Measurements from ENCODE around the gene MX1.

The MX1 gene

GRCh38 chr21:41396558-41397075, 29.4 kb upstream of the MX1 start:
- Histone ChIP-seq H3K27me3 (ENCODE audit: control insufficient read depth, insufficient read depth, low read length) (no peaks in the 10 kb centered on the region), H3K9me3 (ENCODE audit: control insufficient read depth, insufficient read depth, low read depth, low read length) (0 out of 2 replicates have a peak, but pooled peaks cover 4% of the 10 kb centered on the region), H3K4me3 (ENCODE audit: low read depth, low read length) (no peak overlapping the region), H3K36me3 (ENCODE audit: control insufficient read depth, insufficient read depth, low read length) (no peaks in the 10 kb centered on the region), H3K4me1 (ENCODE audit: control insufficient read depth, insufficient read depth, low read length) (peaks cover 10% of the 10 kb centered on the region), H3K9ac (ENCODE audit: low read length) (no peak overlapping the region), H3K27ac (ENCODE audit: low read depth, low read length) (no peak overlapping the region)

GRCh38 chr21:41397471-41397891, 28.6 kb upstream of the MX1 start:
- Histone ChIP-seq H3K9ac (ENCODE audit: low read length) (no peak overlapping the region), H3K36me3 (ENCODE audit: control insufficient read depth, insufficient read depth, low read length) (no peaks in the 10 kb centered on the region), H3K27ac (ENCODE audit: low read depth, low read length) (no peak overlapping the region), H3K4me3 (ENCODE audit: low read depth, low read length) (no peak overlapping the region), H3K27me3 (ENCODE audit: control insufficient read depth, insufficient read depth, low read length) (no peaks in the 10 kb centered on the region), H3K4me1 (ENCODE audit: control insufficient read depth, insufficient read depth, low read length) (peaks cover 10% of the 10 kb centered on the region), H3K9me3 (ENCODE audit: control insufficient read depth, insufficient read depth, low read depth, low read length) (0 out of 2 replicates have a peak, but pooled peaks cover 4% of the 10 kb centered on the region)

GRCh38 chr21:41398251-41398650, 27.8 kb upstream of the MX1 start:
- H3K36me3 ChIP-seq (ENCODE audit: control insufficient read depth, insufficient read depth, low read length) = no peaks in the 10 kb centered on the region
- 0 out of 2 replicates have a peak, but pooled peaks cover 4% of the 10 kb centered on the region for H3K9me3 ChIP-seq (ENCODE audit: control insufficient read depth, insufficient read depth, low read depth, low read length)
- no peak overlapping the region for H3K9ac ChIP-seq (ENCODE audit: low read length)
- H3K27ac ChIP-seq (ENCODE audit: low read depth, low read length) = no peak overlapping the region
- no peaks in the 10 kb centered on the region for H3K27me3 ChIP-seq (ENCODE audit: control insufficient read depth, insufficient read depth, low read length)
- no peak overlapping the region for H3K4me3 ChIP-seq (ENCODE audit: low read depth, low read length)
- H3K4me1 ChIP-seq (ENCODE audit: control insufficient read depth, insufficient read depth, low read length) = peaks cover 10% of the 10 kb centered on the region

DNA sequence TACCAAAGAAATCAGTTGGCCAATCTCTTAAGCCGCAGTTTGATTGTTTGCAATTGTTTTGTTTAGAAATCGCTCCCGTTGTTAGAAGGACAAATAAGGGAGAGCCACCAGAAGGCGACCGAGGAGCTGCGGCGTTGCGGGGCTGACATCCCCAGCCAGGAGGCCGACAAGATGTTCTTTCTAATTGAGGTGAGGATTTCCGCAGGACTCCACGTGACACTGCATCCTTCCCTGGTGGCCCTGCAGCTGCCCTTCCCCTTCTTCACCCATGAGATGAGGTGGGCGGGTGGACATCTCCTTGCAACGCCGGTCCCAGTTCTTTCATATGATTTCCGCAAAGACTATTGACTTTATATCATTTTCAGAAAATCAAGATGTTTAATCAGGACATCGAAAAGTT, 27.2 kb upstream of the MX1 start:
- H3K4me3 ChIP-seq (ENCODE audit: low read depth, low read length) = no peak overlapping the region
- H3K36me3 ChIP-seq (ENCODE audit: control insufficient read depth, insufficient read depth, low read length) = no peaks in the 10 kb centered on the region

GRCh38 chr21:41399246-41399800, 26.7 kb upstream of the MX1 start:
- Histone ChIP-seq H3K36me3 (ENCODE audit: control insufficient read depth, insufficient read depth, low read length) (no peaks in the 10 kb centered on the region), H3K27ac (ENCODE audit: low read depth, low read length) (no peak overlapping the region), H3K4me3 (ENCODE audit: low read depth, low read length) (no peak overlapping the region), H3K4me1 (ENCODE audit: control insufficient read depth, insufficient read depth, low read length) (peaks cover 10% of the 10 kb centered on the region), H3K27me3 (ENCODE audit: control insufficient read depth, insufficient read depth, low read length) (no peaks in the 10 kb centered on the region), H3K9ac (ENCODE audit: low read length) (no peak overlapping the region), H3K9me3 (ENCODE audit: control insufficient read depth, insufficient read depth, low read depth, low read length) (0 out of 2 replicates have a peak, but pooled peaks cover 4% of the 10 kb centered on the region)

More for the DNA sequence above, 27.2 kb upstream of the MX1 start:
- H3K27ac ChIP-seq (ENCODE audit: low read depth, low read length) = no peak overlapping the region
- no peaks in the 10 kb centered on the region for H3K27me3 ChIP-seq (ENCODE audit: control insufficient read depth, insufficient read depth, low read length)
- no peak overlapping the region for H3K9ac ChIP-seq (ENCODE audit: low read length)
- H3K9me3 ChIP-seq (ENCODE audit: control insufficient read depth, insufficient read depth, low read depth, low read length) = 0 out of 2 replicates have a peak, but pooled peaks cover 4% of the 10 kb centered on the region
- peaks cover 10% of the 10 kb centered on the region for H3K4me1 ChIP-seq (ENCODE audit: control insufficient read depth, insufficient read depth, low read length)

DNA sequence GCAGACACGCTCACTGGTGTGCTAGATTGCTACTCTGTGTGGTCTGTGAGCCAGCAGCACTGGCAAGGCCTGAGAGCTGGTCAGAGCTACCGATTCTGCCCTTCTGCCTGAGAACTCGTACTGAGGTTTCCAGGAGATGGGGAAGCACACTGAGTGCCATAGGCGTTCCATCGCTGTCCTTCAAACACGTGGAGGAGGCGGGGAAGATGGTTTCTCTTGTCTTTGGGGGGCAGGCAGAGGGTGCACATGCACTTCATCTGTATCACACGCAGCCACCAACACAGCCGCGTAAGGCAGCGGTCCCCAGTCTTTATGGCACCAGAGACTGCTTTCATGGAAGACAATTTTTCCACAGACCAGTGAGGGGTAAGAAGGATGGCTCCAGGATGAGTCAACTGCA, 23.8 kb upstream of the MX1 start:
- 0 out of 2 replicates have a peak, but pooled peaks cover 4% of the 10 kb centered on the region for H3K9me3 ChIP-seq (ENCODE audit: control insufficient read depth, insufficient read depth, low read depth, low read length)
- H3K27me3 ChIP-seq (ENCODE audit: control insufficient read depth, insufficient read depth, low read length) = no peaks in the 10 kb centered on the region; the same call in 1 of the 2 replicates

GRCh38 chr21:41402796-41403195, 23.2 kb upstream of the MX1 start:
- H3K4me1 ChIP-seq (ENCODE audit: control insufficient read depth, insufficient read depth, low read length) = no peaks in the 10 kb centered on the region
- 0 out of 2 replicates have a peak, but pooled peaks cover 4% of the 10 kb centered on the region for H3K9me3 ChIP-seq (ENCODE audit: control insufficient read depth, insufficient read depth, low read depth, low read length)
- no peak overlapping the region for H3K27ac ChIP-seq (ENCODE audit: low read depth, low read length)
- H3K36me3 ChIP-seq (ENCODE audit: control insufficient read depth, insufficient read depth, low read length) = no peaks in the 10 kb centered on the region
- no peak overlapping the region for H3K9ac ChIP-seq (ENCODE audit: low read length)
- H3K4me3 ChIP-seq (ENCODE audit: low read depth, low read length) = no peak overlapping the region
- no peaks in the 10 kb centered on the region; the same call in 1 of the 2 replicates for H3K27me3 ChIP-seq (ENCODE audit: control insufficient read depth, insufficient read depth, low read length)

More for the DNA sequence above, 23.8 kb upstream of the MX1 start:
- Histone ChIP-seq H3K27ac (ENCODE audit: low read depth, low read length) (no peak overlapping the region), H3K36me3 (ENCODE audit: control insufficient read depth, insufficient read depth, low read length) (no peaks in the 10 kb centered on the region), H3K4me1 (ENCODE audit: control insufficient read depth, insufficient read depth, low read length) (0 out of 2 replicates have a peak, but pooled peaks cover under 1% of the 10 kb centered on the region), H3K9ac (ENCODE audit: low read length) (no peak overlapping the region), H3K4me3 (ENCODE audit: low read depth, low read length) (no peak overlapping the region)

- Histone ChIP-seq H3K27me3 (ENCODE audit: control insufficient read depth, insufficient read depth, low read length) (no peaks in the 10 kb centered on the region; the same call in 1 of the 2 replicates), H3K9ac (ENCODE audit: low read length) (no peak overlapping the region), H3K36me3 (ENCODE audit: control insufficient read depth, insufficient read depth, low read length) (no peaks in the 10 kb centered on the region), H3K9me3 (ENCODE audit: control insufficient read depth, insufficient read depth, low read depth, low read length) (0 out of 2 replicates have a peak, but pooled peaks cover 4% of the 10 kb centered on the region), H3K27ac (ENCODE audit: low read depth, low read length) (no peak overlapping the region), H3K4me3 (ENCODE audit: low read depth, low read length) (no peak overlapping the region), H3K4me1 (ENCODE audit: control insufficient read depth, insufficient read depth, low read length) (no peaks in the 10 kb centered on the region)
Measured at GRCh38 chr21:41403331-41403730, 22.7 kb upstream of the MX1 start.

DNA sequence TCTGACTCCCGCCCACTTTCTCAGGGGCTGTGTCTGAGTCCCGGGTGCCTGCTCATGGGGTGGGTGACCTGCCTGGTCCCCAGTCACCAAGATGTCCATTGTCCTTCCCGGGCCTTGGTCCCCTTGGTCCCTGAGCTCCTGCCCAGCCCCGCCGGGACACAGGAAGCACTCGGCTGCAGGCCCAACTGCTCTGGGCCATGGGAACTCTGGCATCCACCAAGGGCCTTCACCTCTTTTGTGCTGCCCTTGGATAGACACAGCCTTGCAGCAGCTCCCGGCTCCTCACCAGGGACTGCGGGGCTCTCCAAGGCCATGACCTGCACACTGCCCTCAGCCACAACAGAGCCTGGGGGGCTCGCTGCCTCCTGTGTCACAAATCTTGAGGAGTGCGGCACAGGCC, 22.1 kb upstream of the MX1 start:
- Histone ChIP-seq H3K27me3 (ENCODE audit: control insufficient read depth, insufficient read depth, low read length) (no peaks in the 10 kb centered on the region; the same call in 1 of the 2 replicates), H3K4me1 (ENCODE audit: control insufficient read depth, insufficient read depth, low read length) (no peaks in the 10 kb centered on the region), H3K9ac (ENCODE audit: low read length) (no peak overlapping the region), H3K4me3 (ENCODE audit: low read depth, low read length) (no peak overlapping the region), H3K9me3 (ENCODE audit: control insufficient read depth, insufficient read depth, low read depth, low read length) (0 out of 2 replicates have a peak, but pooled peaks cover 4% of the 10 kb centered on the region), H3K36me3 (ENCODE audit: control insufficient read depth, insufficient read depth, low read length) (no peaks in the 10 kb centered on the region), H3K27ac (ENCODE audit: low read depth, low read length) (no peak overlapping the region)

GRCh38 chr21:41405321-41405720, 20.7 kb upstream of the MX1 start:
- peak overlapping the region; percentile 19 for H3K9ac ChIP-seq (ENCODE audit: low read length)
- H3K27ac ChIP-seq (ENCODE audit: low read depth, low read length) = no peak overlapping the region
- H3K9me3 ChIP-seq (ENCODE audit: control insufficient read depth, insufficient read depth, low read depth, low read length) = 0 out of 2 replicates have a peak, but pooled peaks cover 4% of the 10 kb centered on the region
- no peaks in the 10 kb centered on the region for H3K4me1 ChIP-seq (ENCODE audit: control insufficient read depth, insufficient read depth, low read length)
- H3K27me3 ChIP-seq (ENCODE audit: control insufficient read depth, insufficient read depth, low read length) = no peaks in the 10 kb centered on the region; the same call in 1 of the 2 replicates
- H3K36me3 ChIP-seq (ENCODE audit: control insufficient read depth, insufficient read depth, low read length) = no peaks in the 10 kb centered on the region
- H3K4me3 ChIP-seq (ENCODE audit: low read depth, low read length) = no peak overlapping the region

DNA sequence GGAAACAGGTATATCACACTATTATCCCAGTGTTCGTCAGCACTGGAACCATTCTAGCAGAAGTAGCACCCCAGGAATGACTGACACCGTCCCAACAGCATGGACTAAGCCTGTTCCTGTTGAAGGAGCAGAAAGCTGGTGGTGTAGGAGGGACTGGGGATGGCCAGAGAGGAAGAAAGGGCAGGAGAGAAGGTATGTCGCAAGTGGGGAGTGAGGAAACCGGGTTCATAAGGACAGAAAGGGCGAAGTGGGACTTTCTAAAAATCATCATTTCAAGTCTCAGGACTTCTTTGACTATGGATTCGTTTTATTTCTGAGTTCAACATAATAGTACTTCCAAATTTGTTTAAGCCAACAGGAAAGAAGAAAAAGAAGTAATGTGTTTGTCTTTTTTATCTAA, 19.7 kb upstream of the MX1 start:
- Histone ChIP-seq H3K4me3 (ENCODE audit: low read depth, low read length) (no peak overlapping the region), H3K4me1 (ENCODE audit: control insufficient read depth, insufficient read depth, low read length) (no peaks in the 10 kb centered on the region), H3K9ac (ENCODE audit: low read length) (no peak overlapping the region), H3K36me3 (ENCODE audit: control insufficient read depth, insufficient read depth, low read length) (no peaks in the 10 kb centered on the region), H3K9me3 (ENCODE audit: control insufficient read depth, insufficient read depth, low read depth, low read length) (no peaks in the 10 kb centered on the region), H3K27me3 (ENCODE audit: control insufficient read depth, insufficient read depth, low read length) (no peaks in the 10 kb centered on the region; the same call in 1 of the 2 replicates), H3K27ac (ENCODE audit: low read depth, low read length) (no peak overlapping the region)

All from HUES6 (cell line).